Natural killer cell (primary cell): ENCODE results near the gene SEC14L1. TPM values are rescaled to one million over a fixed set of nuclear protein-coding genes. Genes with fewer than 3 reads are reported as not detected.

ENCODE experiments used
- ATAC-seq, 3 donors: fragments of 150-1000 bp in 2 of 3; fragments of 200-7000 bp in 1 of 3; cut with Tn5 transposase; 1 replicate in 1 of 3; 2 replicates in 2 of 3; pipeline ENCODE4 v1.10.0; 2021; ENCODE audit warnings: mild to moderate bottlenecking in 2 of 3, moderate library complexity in 2 of 3
- DNase-seq, 2 donors: peaks; one replicate each; pipeline versions ENCODE4 v3.0.0 to v3.0.0-alpha.2; 2013 to 2021; ENCODE audit warnings: mixed read lengths in 1 of 2
- H3K27ac ChIP-seq: one replicate; pipeline ENCODE4 v1.5.1; 2013; ENCODE audit warnings: mild to moderate bottlenecking, low read length
- H3K27me3 ChIP-seq: one replicate; pipeline ENCODE4 v1.6.1; 2013; ENCODE audit warnings: low read length; ENCODE audit not compliant: control insufficient read depth, insufficient read depth
- H3K36me3 ChIP-seq: one replicate; pipeline ENCODE4 v1.6.1; 2013; ENCODE audit warnings: low read length; ENCODE audit not compliant: control insufficient read depth, insufficient read depth
- H3K4me1 ChIP-seq: one replicate; pipeline ENCODE4 v1.6.1; 2013; ENCODE audit warnings: low read length; ENCODE audit not compliant: control insufficient read depth, insufficient read depth
- H3K4me3 ChIP-seq: one replicate; pipeline ENCODE4 v1.5.1; 2013; ENCODE audit warnings: low read length
- H3K9me3 ChIP-seq: one replicate; pipeline ENCODE4 v1.6.1; 2013; ENCODE audit warnings: low read length; ENCODE audit not compliant: control insufficient read depth, insufficient read depth
- H3K27ac Mint-ChIP-seq, 2 donors: one replicate each; pipeline ENCODE4 v1.8.0; 2022; ENCODE audit warnings: mild to moderate bottlenecking in 2 of 2, mixed read lengths in 2 of 2, moderate library complexity in 1 of 2
- H3K27me3 Mint-ChIP-seq, 2 donors: one replicate each; pipeline ENCODE4 v1.8.0; 2022; ENCODE audit warnings: low read depth in 2 of 2, mixed read lengths in 2 of 2
- H3K36me3 Mint-ChIP-seq: one replicate; pipeline ENCODE4 v1.8.0; 2022; ENCODE audit warnings: mixed read lengths
- H3K4me1 Mint-ChIP-seq, 2 donors: one replicate each; pipeline ENCODE4 v1.8.0; 2022; ENCODE audit warnings: mixed read lengths in 2 of 2
- H3K4me3 Mint-ChIP-seq: one replicate; pipeline ENCODE4 v1.8.0; 2022; ENCODE audit warnings: mild to moderate bottlenecking, moderate library complexity, mixed read lengths
- H3K9me3 Mint-ChIP-seq, 2 donors: one replicate each; pipeline ENCODE4 v1.8.0; 2022; ENCODE audit warnings: mixed read lengths in 2 of 2
- WGBS: methylation state at CpG from one replicate; pipeline ENCODE4 v1.1.7; 2013; ENCODE audit warnings: missing lambda C conversion rate; ENCODE audit not compliant: insufficient coverage; 5-methylcytosine and 5-hydroxymethylcytosine counted together
- intact Hi-C: fragments of 100-400 bp; cut with micrococcal nuclease; formaldehyde crosslinking; loops from one replicate; pipeline ENCODE4 v1.14.2; 2022
- total RNA-seq, 4 donors: library from RNA; stranded (reverse); fragments of 120-200 nt in 1 of 4; gene quantifications; one replicate each; pipeline versions ENCODE4 v1.2.3 to v1.2.4, GENCODE V29; 2013 to 2022
- TF ChIP-seq, protein P1 (sequence below): fragments of 200-600 bp; IDR thresholded peaks from one replicate; pipeline ENCODE4 v1.8.0; 2022; ENCODE audit warnings: antibody characterized with exemption

Gene SEC14L1
- total RNA-seq, 3 donors from 2014 or later (not counting 1 experiment from before 2014, with no cell fraction given), result 129 to 160 (median 129) TPM

DNA sequence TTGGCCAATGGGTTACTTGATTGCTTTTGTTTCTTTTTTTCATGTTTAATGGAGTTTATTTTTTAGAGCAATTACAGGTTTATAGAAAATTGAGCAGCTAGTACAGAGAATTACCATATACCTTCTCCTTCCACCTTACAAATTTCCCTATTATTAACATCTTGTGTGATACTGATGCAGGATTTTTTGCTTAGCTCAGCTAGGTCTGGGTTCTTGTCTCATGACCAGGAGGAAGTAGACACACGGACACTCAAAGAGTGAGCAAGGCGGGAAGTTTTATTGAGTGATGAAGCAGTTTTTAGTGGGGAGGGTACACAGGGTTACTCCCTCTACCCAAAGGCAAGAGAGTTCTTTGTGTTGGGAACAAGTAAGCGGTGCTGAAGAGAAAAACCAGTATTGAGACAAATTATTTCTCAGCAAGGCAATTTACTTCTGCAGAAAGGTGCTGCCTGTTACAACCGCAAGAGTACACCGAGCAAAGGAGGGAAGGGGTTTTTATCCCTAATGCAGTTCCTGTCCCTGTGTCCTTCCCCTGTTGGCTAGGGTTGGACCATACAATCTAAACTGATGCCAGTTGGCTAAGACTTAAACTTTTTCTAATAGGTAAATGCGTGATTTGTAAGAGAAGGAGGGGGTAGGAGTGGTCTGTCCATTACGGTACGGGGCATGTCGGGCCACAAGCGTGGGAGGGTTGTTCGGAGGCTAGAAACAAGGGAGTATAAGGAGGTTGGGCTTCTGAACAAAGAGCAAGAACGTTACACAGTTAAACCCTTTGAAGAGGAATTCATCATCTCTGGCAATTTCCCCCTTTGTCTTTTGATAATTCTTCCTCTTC is 26.9 kb downstream of the SEC14L1 start:
- peaks cover 12% of the 10 kb centered on the region for H3K4me1 ChIP-seq
- no peak for DNase-seq
- no peak overlapping the region for H3K4me3 ChIP-seq
- H3K9me3 ChIP-seq, result peaks cover 17% of the 10 kb centered on the region
- no peaks in the 10 kb centered on the region for H3K27me3 ChIP-seq
- Mint-ChIP-seq H3K36me3 (peaks cover 24% of the 10 kb centered on the region), H3K4me3 (no peak overlapping the region), H3K27ac (no peak overlapping the region), H3K27me3 (no peaks in the 10 kb centered on the region), H3K4me1 (peaks cover 42 to 67% of the 10 kb centered on the region in 2 donors), H3K9me3 (peaks cover 5 to 9% of the 10 kb centered on the region in 2 donors)
- 98% methylated on average over 11 of the region's 12 CpGs for WGBS
- H3K27ac ChIP-seq, result no peak overlapping the region
- TF ChIP-seq, protein P1, sequence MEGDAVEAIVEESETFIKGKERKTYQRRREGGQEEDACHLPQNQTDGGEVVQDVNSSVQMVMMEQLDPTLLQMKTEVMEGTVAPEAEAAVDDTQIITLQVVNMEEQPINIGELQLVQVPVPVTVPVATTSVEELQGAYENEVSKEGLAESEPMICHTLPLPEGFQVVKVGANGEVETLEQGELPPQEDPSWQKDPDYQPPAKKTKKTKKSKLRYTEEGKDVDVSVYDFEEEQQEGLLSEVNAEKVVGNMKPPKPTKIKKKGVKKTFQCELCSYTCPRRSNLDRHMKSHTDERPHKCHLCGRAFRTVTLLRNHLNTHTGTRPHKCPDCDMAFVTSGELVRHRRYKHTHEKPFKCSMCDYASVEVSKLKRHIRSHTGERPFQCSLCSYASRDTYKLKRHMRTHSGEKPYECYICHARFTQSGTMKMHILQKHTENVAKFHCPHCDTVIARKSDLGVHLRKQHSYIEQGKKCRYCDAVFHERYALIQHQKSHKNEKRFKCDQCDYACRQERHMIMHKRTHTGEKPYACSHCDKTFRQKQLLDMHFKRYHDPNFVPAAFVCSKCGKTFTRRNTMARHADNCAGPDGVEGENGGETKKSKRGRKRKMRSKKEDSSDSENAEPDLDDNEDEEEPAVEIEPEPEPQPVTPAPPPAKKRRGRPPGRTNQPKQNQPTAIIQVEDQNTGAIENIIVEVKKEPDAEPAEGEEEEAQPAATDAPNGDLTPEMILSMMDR, result no peak
- ATAC-seq, result no peak
- no peaks in the 10 kb centered on the region for H3K36me3 ChIP-seq
- intact Hi-C loops, result no loop called here

DNA sequence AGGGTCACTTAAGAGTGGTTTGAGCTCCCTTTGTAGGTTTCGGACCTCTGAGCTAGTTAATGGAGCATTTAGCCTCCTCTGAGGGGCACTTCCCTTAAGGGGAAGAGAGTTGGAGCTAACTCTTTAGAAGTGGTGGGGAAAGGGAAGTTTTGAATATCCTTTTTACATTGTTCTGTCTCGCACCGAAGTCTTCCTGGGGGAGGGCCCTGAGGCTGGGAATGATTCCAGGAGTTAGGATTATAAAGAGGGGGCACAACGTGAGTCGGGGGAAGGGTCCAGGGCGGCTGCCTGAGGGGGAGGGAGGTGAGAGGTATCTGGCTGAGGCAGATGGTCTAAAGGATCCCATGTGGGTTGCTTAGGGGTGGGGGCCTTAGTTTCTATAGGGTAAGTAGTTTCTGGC is 32.3 kb downstream of the SEC14L1 start:
- Histone ChIP-seq H3K27me3 (no peaks in the 10 kb centered on the region), H3K9me3 (peaks cover 33% of the 10 kb centered on the region), H3K4me3 (no peak overlapping the region), H3K27ac (no peak overlapping the region), H3K4me1 (no peaks in the 10 kb centered on the region), H3K36me3 (peaks cover 6% of the 10 kb centered on the region)
- intact Hi-C loops, result no loop called here
- Mint-ChIP-seq H3K4me1 (peaks cover 26 to 50% of the 10 kb centered on the region in 2 donors), H3K36me3 (peaks cover 27% of the 10 kb centered on the region), H3K9me3 (peaks cover 4 to 10% of the 10 kb centered on the region in 2 donors), H3K27ac (no peak overlapping the region), H3K4me3 (no peak overlapping the region), H3K27me3 (no peaks in the 10 kb centered on the region)
- ATAC-seq (no peak), DNase-seq (no peak)
- 92% methylated on average over 6 of the region's 6 CpGs for WGBS
- TF ChIP-seq, protein P1, result no peak

GRCh38 chr17:77174928-77175661 is 34.3 kb downstream of the SEC14L1 start:
- peaks cover 19% of the 10 kb centered on the region for H3K36me3 Mint-ChIP-seq
- Histone ChIP-seq H3K9me3 (peaks cover 28% of the 10 kb centered on the region), H3K4me3 (no peak overlapping the region), H3K27me3 (no peaks in the 10 kb centered on the region), H3K27ac (no peak overlapping the region), H3K4me1 (no peaks in the 10 kb centered on the region), H3K36me3 (peaks cover 6% of the 10 kb centered on the region)
- peaks cover 4 to 8% of the 10 kb centered on the region in 2 donors for H3K9me3 Mint-ChIP-seq
- H3K4me1 Mint-ChIP-seq, result peaks cover 25 to 49% of the 10 kb centered on the region in 2 donors
- no peak overlapping the region for H3K4me3 Mint-ChIP-seq
- peak overlapping the region in 1 of 2 donors; percentile 64 for H3K27ac Mint-ChIP-seq
- ATAC-seq (no peak), DNase-seq (no peak)
- intact Hi-C loops, result no loop called here
- TF ChIP-seq, protein P1, result no peak
- H3K27me3 Mint-ChIP-seq, result no peaks in the 10 kb centered on the region
- WGBS, result 93% methylated on average over 10 of the region's 10 CpGs
